ENCODE measurements around the gene CEACAM18.

DNA sequence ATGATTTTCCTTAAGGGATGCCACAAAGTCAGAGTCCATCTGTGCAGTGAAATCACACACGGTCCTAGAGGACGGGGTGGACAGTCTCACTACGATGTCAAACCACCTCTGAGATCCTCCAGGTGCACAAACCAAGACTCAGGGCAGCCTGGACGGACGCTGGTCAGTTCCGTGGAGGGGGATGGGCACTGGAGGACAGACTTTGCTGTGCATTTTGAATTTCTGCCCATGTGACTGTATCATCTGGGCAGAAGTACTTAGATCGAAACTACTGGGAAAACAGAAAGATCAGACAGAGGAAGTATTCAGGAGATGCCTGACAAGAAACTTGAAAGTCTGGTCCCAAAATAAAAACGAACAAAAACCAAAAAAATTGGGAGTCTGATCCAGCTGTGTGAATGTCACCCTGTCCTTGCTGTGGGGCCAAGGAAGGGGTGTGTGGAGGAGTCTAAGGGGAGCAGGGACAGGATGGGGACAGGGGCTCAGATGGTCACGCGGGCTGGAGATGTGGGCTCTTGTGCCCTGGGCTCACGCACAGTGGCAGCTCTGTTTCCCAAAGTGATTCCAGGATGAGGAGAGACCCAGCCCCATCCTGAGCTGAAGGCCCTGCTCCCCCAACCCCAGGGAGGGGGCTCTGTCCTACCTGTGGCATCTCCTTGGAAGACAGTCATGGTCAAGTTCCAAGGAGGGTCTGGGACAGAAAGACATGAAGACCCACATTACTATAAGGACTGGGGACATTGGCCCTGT is 21.6 kb upstream of the CEACAM18 start:
- TF ChIP-seq, protein P1, sequence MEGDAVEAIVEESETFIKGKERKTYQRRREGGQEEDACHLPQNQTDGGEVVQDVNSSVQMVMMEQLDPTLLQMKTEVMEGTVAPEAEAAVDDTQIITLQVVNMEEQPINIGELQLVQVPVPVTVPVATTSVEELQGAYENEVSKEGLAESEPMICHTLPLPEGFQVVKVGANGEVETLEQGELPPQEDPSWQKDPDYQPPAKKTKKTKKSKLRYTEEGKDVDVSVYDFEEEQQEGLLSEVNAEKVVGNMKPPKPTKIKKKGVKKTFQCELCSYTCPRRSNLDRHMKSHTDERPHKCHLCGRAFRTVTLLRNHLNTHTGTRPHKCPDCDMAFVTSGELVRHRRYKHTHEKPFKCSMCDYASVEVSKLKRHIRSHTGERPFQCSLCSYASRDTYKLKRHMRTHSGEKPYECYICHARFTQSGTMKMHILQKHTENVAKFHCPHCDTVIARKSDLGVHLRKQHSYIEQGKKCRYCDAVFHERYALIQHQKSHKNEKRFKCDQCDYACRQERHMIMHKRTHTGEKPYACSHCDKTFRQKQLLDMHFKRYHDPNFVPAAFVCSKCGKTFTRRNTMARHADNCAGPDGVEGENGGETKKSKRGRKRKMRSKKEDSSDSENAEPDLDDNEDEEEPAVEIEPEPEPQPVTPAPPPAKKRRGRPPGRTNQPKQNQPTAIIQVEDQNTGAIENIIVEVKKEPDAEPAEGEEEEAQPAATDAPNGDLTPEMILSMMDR (IDR thresholded peaks at IDR 0.05) = no peak
- TF ChIP-seq ZFX (IDR thresholded peaks at IDR 0.05; ENCODE audit: borderline replicate concordance) = no peak

All from 22Rv1 (cell line).